ENCODE data around the gene UROS. TPM values are rescaled to one million over a fixed set of nuclear protein-coding genes. Genes with fewer than 3 reads are reported as not detected.

Gene UROS
- total and polyA plus RNA-seq, 2 donors (not counting 1 experiment from before 2014, with no cell fraction given), result 54.4 to 60.4 TPM

- TF ChIP-seq, protein P1, sequence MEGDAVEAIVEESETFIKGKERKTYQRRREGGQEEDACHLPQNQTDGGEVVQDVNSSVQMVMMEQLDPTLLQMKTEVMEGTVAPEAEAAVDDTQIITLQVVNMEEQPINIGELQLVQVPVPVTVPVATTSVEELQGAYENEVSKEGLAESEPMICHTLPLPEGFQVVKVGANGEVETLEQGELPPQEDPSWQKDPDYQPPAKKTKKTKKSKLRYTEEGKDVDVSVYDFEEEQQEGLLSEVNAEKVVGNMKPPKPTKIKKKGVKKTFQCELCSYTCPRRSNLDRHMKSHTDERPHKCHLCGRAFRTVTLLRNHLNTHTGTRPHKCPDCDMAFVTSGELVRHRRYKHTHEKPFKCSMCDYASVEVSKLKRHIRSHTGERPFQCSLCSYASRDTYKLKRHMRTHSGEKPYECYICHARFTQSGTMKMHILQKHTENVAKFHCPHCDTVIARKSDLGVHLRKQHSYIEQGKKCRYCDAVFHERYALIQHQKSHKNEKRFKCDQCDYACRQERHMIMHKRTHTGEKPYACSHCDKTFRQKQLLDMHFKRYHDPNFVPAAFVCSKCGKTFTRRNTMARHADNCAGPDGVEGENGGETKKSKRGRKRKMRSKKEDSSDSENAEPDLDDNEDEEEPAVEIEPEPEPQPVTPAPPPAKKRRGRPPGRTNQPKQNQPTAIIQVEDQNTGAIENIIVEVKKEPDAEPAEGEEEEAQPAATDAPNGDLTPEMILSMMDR (conservative IDR thresholded peaks at IDR 0.05 in 1 of 2, IDR thresholded peaks at IDR 0.05 in 1 of 2; ENCODE audit: low read depth in 1 of 2, low read length in 2 of 2), result no peak
- no peak for TF ChIP-seq EZH2 (IDR thresholded peaks at IDR 0.05; ENCODE audit: low read length, missing control alignments)
- H3K9me3 ChIP-seq (ENCODE audit: control insufficient read depth, insufficient read depth, low read depth, low read length), result no peaks in the 10 kb centered on the region
- no peaks in the 10 kb centered on the region for H3K27me3 ChIP-seq (ENCODE audit: control insufficient read depth, insufficient read depth, low read length)
- no peak overlapping the region for H3K4me3 ChIP-seq (replicated peaks in 1 of 4; ENCODE audit: control extremely low read depth in 1 of 4, insufficient read depth in 1 of 4, low read depth in 3 of 4, low read length in 4 of 4)
- H3K9ac ChIP-seq (ENCODE audit: insufficient read depth, low read length), result no peak overlapping the region
- no peaks in the 10 kb centered on the region for H4K20me1 ChIP-seq (ENCODE audit: control insufficient read depth, extremely low read depth, insufficient read depth, low read length)
- H3K27ac ChIP-seq (ENCODE audit: insufficient read depth, low read length), result no peak overlapping the region
- no peaks in the 10 kb centered on the region for H3K79me2 ChIP-seq (ENCODE audit: control insufficient read depth, insufficient read depth, low read length)
- peaks cover 11% of the 10 kb centered on the region for H3K36me3 ChIP-seq (ENCODE audit: control insufficient read depth, insufficient read depth, low read length)
- no peak overlapping the region for H3K4me2 ChIP-seq (ENCODE audit: extremely low read depth, insufficient read depth, low read length)
- no peak for DNase-seq (ENCODE audit: low read depth in 2 of 2)
- no peaks in the 10 kb centered on the region for H3K4me1 ChIP-seq (ENCODE audit: control insufficient read depth, extremely low read depth, insufficient read depth, low read length)
- H2AFZ ChIP-seq (ENCODE audit: low read length), result no peak overlapping the region
Observed at GRCh38 chr10:125744909-125745308, 78.1 kb downstream of the UROS start.

- Histone ChIP-seq H3K36me3 (ENCODE audit: control insufficient read depth, insufficient read depth, low read length) (peaks cover 8% of the 10 kb centered on the region), H3K27me3 (ENCODE audit: control insufficient read depth, insufficient read depth, low read length) (no peaks in the 10 kb centered on the region), H3K4me3 (replicated peaks in 1 of 4; ENCODE audit: control extremely low read depth in 1 of 4, insufficient read depth in 1 of 4, low read depth in 3 of 4, low read length in 4 of 4) (no peak overlapping the region), H3K4me1 (ENCODE audit: control insufficient read depth, extremely low read depth, insufficient read depth, low read length) (no peaks in the 10 kb centered on the region), H3K4me2 (ENCODE audit: extremely low read depth, insufficient read depth, low read length) (no peak overlapping the region), H4K20me1 (ENCODE audit: control insufficient read depth, extremely low read depth, insufficient read depth, low read length) (no peaks in the 10 kb centered on the region), H3K9me3 (ENCODE audit: control insufficient read depth, insufficient read depth, low read depth, low read length) (no peaks in the 10 kb centered on the region), H2AFZ (ENCODE audit: low read length) (no peak overlapping the region), H3K9ac (ENCODE audit: insufficient read depth, low read length) (no peak overlapping the region), H3K27ac (ENCODE audit: insufficient read depth, low read length) (no peak overlapping the region), H3K79me2 (ENCODE audit: control insufficient read depth, insufficient read depth, low read length) (no peaks in the 10 kb centered on the region)
- peak in 1 of 2 donors; percentile 16 for DNase-seq (ENCODE audit: low read depth in 2 of 2)
- TF ChIP-seq, protein P1 (conservative IDR thresholded peaks at IDR 0.05 in 1 of 2, IDR thresholded peaks at IDR 0.05 in 1 of 2; ENCODE audit: low read depth in 1 of 2, low read length in 2 of 2), result peak in 1 of 2 donors; percentile 27
- TF ChIP-seq EZH2 (IDR thresholded peaks at IDR 0.05; ENCODE audit: low read length, missing control alignments), result no peak
Observed at GRCh38 chr10:125742465-125742864, 80.6 kb downstream of the UROS start.

DNA sequence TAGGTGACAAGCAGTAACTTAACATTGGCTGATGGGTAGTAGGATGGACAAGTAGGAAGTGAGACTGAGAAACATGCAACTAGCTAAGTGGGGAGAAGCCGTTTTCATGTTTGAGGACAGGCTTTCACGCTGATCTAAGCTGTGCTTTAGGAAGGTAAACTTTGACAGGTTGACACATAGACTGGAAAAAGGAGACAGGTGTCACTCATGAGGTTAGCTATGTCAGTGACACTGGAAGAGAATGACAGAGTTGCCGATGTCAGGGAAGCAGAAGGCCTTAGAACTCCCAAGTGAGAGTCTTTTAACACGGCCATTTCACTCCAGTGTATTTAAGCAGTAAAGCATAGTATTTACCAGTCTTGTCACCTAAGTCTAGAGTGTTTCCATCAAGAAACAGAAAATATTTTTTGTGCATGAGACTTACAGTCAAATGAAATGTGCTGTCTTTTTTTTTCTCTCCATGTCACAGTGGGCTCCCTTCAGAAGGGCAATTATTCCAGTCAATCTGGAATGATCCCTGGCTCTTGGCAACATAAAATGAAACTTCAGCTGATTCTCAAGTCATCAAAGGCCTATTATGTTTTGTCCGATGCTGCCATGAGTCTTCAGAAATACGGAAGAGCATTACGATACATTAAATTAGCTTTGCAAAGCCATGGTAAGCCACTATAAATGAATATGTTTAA, 82.9 kb downstream of the UROS start:
- no peaks in the 10 kb centered on the region for H3K27me3 ChIP-seq (ENCODE audit: control insufficient read depth, insufficient read depth, low read length)
- H3K79me2 ChIP-seq (ENCODE audit: control insufficient read depth, insufficient read depth, low read length), result no peaks in the 10 kb centered on the region
- H3K4me2 ChIP-seq (ENCODE audit: extremely low read depth, insufficient read depth, low read length), result no peak overlapping the region
- no peaks in the 10 kb centered on the region for H3K9me3 ChIP-seq (ENCODE audit: control insufficient read depth, insufficient read depth, low read depth, low read length)
- no peaks in the 10 kb centered on the region for H4K20me1 ChIP-seq (ENCODE audit: control insufficient read depth, extremely low read depth, insufficient read depth, low read length)
- TF ChIP-seq EZH2 (IDR thresholded peaks at IDR 0.05; ENCODE audit: low read length, missing control alignments), result no peak
- TF ChIP-seq, protein P1 (conservative IDR thresholded peaks at IDR 0.05 in 1 of 2, IDR thresholded peaks at IDR 0.05 in 1 of 2; ENCODE audit: low read depth in 1 of 2, low read length in 2 of 2), result no peak
- H3K4me1 ChIP-seq (ENCODE audit: control insufficient read depth, extremely low read depth, insufficient read depth, low read length), result no peaks in the 10 kb centered on the region
- H3K36me3 ChIP-seq (ENCODE audit: control insufficient read depth, insufficient read depth, low read length), result peaks cover 8% of the 10 kb centered on the region
- no peak overlapping the region for H3K4me3 ChIP-seq (replicated peaks in 1 of 4; ENCODE audit: control extremely low read depth in 1 of 4, insufficient read depth in 1 of 4, low read depth in 3 of 4, low read length in 4 of 4)
- H2AFZ ChIP-seq (ENCODE audit: low read length), result no peak overlapping the region
- no peak overlapping the region for H3K9ac ChIP-seq (ENCODE audit: insufficient read depth, low read length)
- DNase-seq (ENCODE audit: low read depth in 2 of 2), result no peak
- H3K27ac ChIP-seq (ENCODE audit: insufficient read depth, low read length), result no peak overlapping the region

Other genes with a start within 250 kb of the UROS start
- gene TEX36, start 140.1 kb downstream of the UROS start, total RNA-seq, result not detected in 2 replicates
- gene TEX36, start 140.1 kb downstream of the UROS start, polyA plus RNA-seq, result 0.32 TPM in 1 of 2 replicates, not detected in the other
- gene EDRF1, start 103.5 kb downstream of the UROS start, total RNA-seq, result 21.6 and 25.3 TPM in 2 replicates
- gene EDRF1, start 103.5 kb downstream of the UROS start, polyA plus RNA-seq, result 17.3 and 19.9 TPM in 2 replicates
- 0.17 and 0.26 TPM in 2 replicates for gene MMP21, start 47.4 kb downstream of the UROS start, total RNA-seq
- 0.05 TPM in 1 of 2 replicates, not detected in the other for gene MMP21, start 47.4 kb downstream of the UROS start, polyA plus RNA-seq
- 31.3 and 32.0 TPM in 2 replicates for gene BCCIP, start 288 bp upstream of the UROS start, total RNA-seq
- 72.2 and 88.9 TPM in 2 replicates for gene BCCIP, start 288 bp upstream of the UROS start, polyA plus RNA-seq
- 33.7 and 36.0 TPM in 2 replicates for gene DHX32, start 58.0 kb upstream of the UROS start, total RNA-seq
- 29.0 and 31.1 TPM in 2 replicates for gene DHX32, start 58.0 kb upstream of the UROS start, polyA plus RNA-seq
- gene FANK1, start 73.3 kb upstream of the UROS start, total RNA-seq, result 0.83 and 2.6 TPM in 2 replicates
- gene FANK1, start 73.3 kb upstream of the UROS start, polyA plus RNA-seq, result 1.6 and 4.4 TPM in 2 replicates

All from fibroblast of lung (primary cell).